Neuron (in vitro differentiated cells): ENCODE data around the gene PPP1R9A.
A peak's percentile ranks its signal among the peaks of the same experiment; 100 is the strongest.

ENCODE experiments used
- H2AFZ ChIP-seq: one replicate; pipeline ENCODE4 v1.6.1; 2013; ENCODE audit warnings: low read depth, mild to moderate bottlenecking, inconsistent platforms, low read length, moderate library complexity
- H3K27me3 ChIP-seq: one replicate; pipeline ENCODE4 v1.6.1; 2013; ENCODE audit warnings: low read length; ENCODE audit not compliant: insufficient read depth
- H3K36me3 ChIP-seq: one replicate; pipeline ENCODE4 v1.6.1; 2013; ENCODE audit warnings: low read length; ENCODE audit not compliant: insufficient read depth
- H3K4me1 ChIP-seq: one replicate; pipeline ENCODE4 v1.6.1; 2013; ENCODE audit warnings: low read length; ENCODE audit not compliant: insufficient read depth
- H3K4me3 ChIP-seq: 2 replicates; pipeline ENCODE4 v1.5.1; 2013; ENCODE audit warnings: mild to moderate bottlenecking, low read length, moderate library complexity
- H3K9me3 ChIP-seq: one replicate; pipeline ENCODE4 v1.6.1; 2013; ENCODE audit warnings: low read length

PPP1R9A gene

DNA sequence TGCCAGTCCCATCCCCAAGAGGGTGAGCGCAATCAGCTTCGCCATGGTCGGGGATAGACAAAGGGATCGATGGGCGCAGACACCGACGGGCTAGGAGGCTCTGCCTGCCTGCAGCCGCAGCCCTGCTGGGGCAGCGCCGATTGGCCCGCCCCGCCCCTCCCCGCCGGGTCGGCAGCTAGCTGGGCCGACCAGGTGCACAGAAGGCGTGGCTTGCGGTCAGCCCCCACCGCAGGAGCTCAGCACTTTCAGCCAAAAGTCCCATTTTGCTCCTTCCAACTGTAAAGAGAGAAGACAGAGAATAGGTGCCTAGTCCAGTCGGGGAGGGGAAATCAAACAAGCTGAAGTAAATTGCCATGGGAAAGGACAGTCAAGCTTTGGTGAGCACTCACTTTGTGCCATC lies 417.0 kb downstream of the PPP1R9A start, which contains the start of gene PON1:
Gene PON1 (minus strand): TSS at position 102 of the 400 bp plus-strand sequence. CDS start 57 bp downstream, at position 45.
- Histone ChIP-seq H3K9me3 (no peaks in the 10 kb centered on the region), H3K4me1 (no peaks in the 10 kb centered on the region), H2AFZ (no peak within 1 kb of the TSS), H3K36me3 (no peaks in the 10 kb centered on the region), H3K27me3 (no peaks in the 10 kb centered on the region), H3K4me3 (no peak within 1 kb of the TSS)

- H3K4me3 ChIP-seq, result no peak overlapping the region
- H3K9me3 ChIP-seq, result no peaks in the 10 kb centered on the region
- H3K4me1 ChIP-seq, result peaks cover 3% of the 10 kb centered on the region
- no peaks in the 10 kb centered on the region for H3K27me3 ChIP-seq
- no peak overlapping the region for H2AFZ ChIP-seq
- H3K36me3 ChIP-seq, result no peaks in the 10 kb centered on the region
Observed at GRCh38 chr7:95327356-95327755, 420.0 kb downstream of the PPP1R9A start.

- Histone ChIP-seq H3K36me3 (no peaks in the 10 kb centered on the region), H3K4me3 (no peak overlapping the region), H3K9me3 (no peaks in the 10 kb centered on the region), H3K27me3 (no peaks in the 10 kb centered on the region), H2AFZ (peak overlapping the region; percentile 15), H3K4me1 (peaks cover 3% of the 10 kb centered on the region)
Observed at GRCh38 chr7:95330204-95330960, 423.0 kb downstream of the PPP1R9A start.

- H3K27me3 ChIP-seq, result no peaks in the 10 kb centered on the region
- H2AFZ ChIP-seq, result peak overlapping the region; percentile 15
- peaks cover 3% of the 10 kb centered on the region for H3K4me1 ChIP-seq
- H3K36me3 ChIP-seq, result no peaks in the 10 kb centered on the region
- no peak overlapping the region for H3K4me3 ChIP-seq
- no peaks in the 10 kb centered on the region for H3K9me3 ChIP-seq
Observed at GRCh38 chr7:95330961-95331337, 423.6 kb downstream of the PPP1R9A start.

DNA sequence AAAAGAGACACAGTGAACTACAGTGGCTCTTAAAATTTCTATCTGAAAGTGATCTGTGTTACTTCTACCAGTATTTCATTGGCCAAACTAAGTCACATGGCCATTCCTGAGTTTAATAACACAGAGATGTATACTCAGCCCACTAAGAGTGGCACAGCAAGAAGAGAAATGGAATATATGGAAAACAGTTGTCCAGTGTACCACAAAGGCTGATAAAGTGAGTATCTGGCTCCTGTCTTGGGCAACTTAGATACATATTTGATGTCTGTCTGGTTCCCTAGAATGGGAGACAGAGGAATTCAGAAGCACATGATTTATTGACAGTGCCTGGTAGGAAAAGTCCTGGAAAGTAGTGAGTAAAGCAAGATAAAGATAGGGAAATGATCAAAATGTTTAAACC lies 427.1 kb downstream of the PPP1R9A start:
- Histone ChIP-seq H3K9me3 (no peaks in the 10 kb centered on the region), H2AFZ (no peak overlapping the region), H3K27me3 (no peaks in the 10 kb centered on the region), H3K4me1 (peaks cover 3% of the 10 kb centered on the region), H3K4me3 (no peak overlapping the region), H3K36me3 (no peaks in the 10 kb centered on the region)

- Histone ChIP-seq H3K36me3 (no peaks in the 10 kb centered on the region), H3K27me3 (no peaks in the 10 kb centered on the region), H3K4me1 (peaks cover 3% of the 10 kb centered on the region), H3K9me3 (no peaks in the 10 kb centered on the region), H3K4me3 (no peak overlapping the region), H2AFZ (no peak overlapping the region)
Observed at GRCh38 chr7:95335093-95335492, 427.7 kb downstream of the PPP1R9A start.

DNA sequence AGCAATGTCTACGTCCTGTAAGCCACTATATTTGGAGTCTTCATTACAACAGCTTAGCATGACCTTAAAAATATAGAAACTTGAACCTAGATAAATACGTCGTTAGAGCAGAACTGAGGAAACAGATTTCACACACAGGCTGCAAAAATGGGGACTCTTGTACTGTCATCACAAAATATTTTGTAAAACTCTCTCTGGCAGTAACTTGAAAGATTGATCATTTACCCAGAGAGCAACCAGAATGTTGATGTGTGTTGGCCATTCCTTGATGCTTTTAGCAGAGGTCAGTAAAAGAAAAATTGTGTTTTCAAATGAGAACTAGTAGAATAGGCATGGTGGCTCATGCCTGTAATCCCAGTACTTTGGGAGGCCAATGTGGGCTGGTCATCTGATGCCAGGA lies 431.4 kb downstream of the PPP1R9A start:
- H3K4me3 ChIP-seq, result no peak overlapping the region
- no peak overlapping the region for H2AFZ ChIP-seq
- no peaks in the 10 kb centered on the region for H3K9me3 ChIP-seq
- no peaks in the 10 kb centered on the region for H3K36me3 ChIP-seq
- no peaks in the 10 kb centered on the region for H3K27me3 ChIP-seq
- no peaks in the 10 kb centered on the region for H3K4me1 ChIP-seq

GRCh38 chr7:95340491-95340890 lies 433.1 kb downstream of the PPP1R9A start:
- no peak overlapping the region for H3K4me3 ChIP-seq
- H3K27me3 ChIP-seq, result no peaks in the 10 kb centered on the region
- no peaks in the 10 kb centered on the region for H3K9me3 ChIP-seq
- H3K36me3 ChIP-seq, result no peaks in the 10 kb centered on the region
- no peaks in the 10 kb centered on the region for H3K4me1 ChIP-seq
- no peak overlapping the region for H2AFZ ChIP-seq

- Histone ChIP-seq H3K4me1 (no peaks in the 10 kb centered on the region), H3K4me3 (no peak overlapping the region), H3K36me3 (no peaks in the 10 kb centered on the region), H3K27me3 (no peaks in the 10 kb centered on the region), H3K9me3 (no peaks in the 10 kb centered on the region), H2AFZ (no peak overlapping the region)
Observed at GRCh38 chr7:95342029-95342428, 434.6 kb downstream of the PPP1R9A start.

- H3K4me1 ChIP-seq, result no peaks in the 10 kb centered on the region
- no peaks in the 10 kb centered on the region for H3K27me3 ChIP-seq
- H2AFZ ChIP-seq, result no peak overlapping the region
- H3K9me3 ChIP-seq, result no peaks in the 10 kb centered on the region
- no peaks in the 10 kb centered on the region for H3K36me3 ChIP-seq
- H3K4me3 ChIP-seq, result no peak overlapping the region
Observed at GRCh38 chr7:95342642-95343307, 435.4 kb downstream of the PPP1R9A start.
